HEK293 (cell line): Measurements from ENCODE around the gene PAPOLG.
"Not testable (repeated sequence)": the region's sequence is repeated elsewhere in the genome, so short reads cannot be mapped to it uniquely, and the experiment has no call there.

Source experiments
- ZFP3 ChIP-seq: fragments of 450-650 bp; formaldehyde crosslinking; IDR thresholded peaks from 2 replicates; pipeline ENCODE4 v1.5.1; 2016; ENCODE audit warnings: low read depth, missing biosample characterization, missing genetic modification characterization
- ZNF707 ChIP-seq: fragments of 450-650 bp; formaldehyde crosslinking; IDR thresholded peaks from 2 replicates; pipeline ENCODE4 v1.5.1; 2016; ENCODE audit warnings: missing biosample characterization, missing genetic modification characterization
- TF ChIP-seq, protein P1 (sequence below): fragments of 450-650 bp; formaldehyde crosslinking; IDR thresholded peaks from 2 replicates; pipeline ENCODE4 v1.5.1; 2016; ENCODE audit warnings: missing biosample characterization, missing genetic modification characterization
- TF ChIP-seq, protein P2 (sequence below): fragments of 450-650 bp; formaldehyde crosslinking; IDR thresholded peaks from 2 replicates; pipeline ENCODE4 v1.5.1; 2016; ENCODE audit warnings: missing biosample characterization, missing genetic modification characterization

DNA sequence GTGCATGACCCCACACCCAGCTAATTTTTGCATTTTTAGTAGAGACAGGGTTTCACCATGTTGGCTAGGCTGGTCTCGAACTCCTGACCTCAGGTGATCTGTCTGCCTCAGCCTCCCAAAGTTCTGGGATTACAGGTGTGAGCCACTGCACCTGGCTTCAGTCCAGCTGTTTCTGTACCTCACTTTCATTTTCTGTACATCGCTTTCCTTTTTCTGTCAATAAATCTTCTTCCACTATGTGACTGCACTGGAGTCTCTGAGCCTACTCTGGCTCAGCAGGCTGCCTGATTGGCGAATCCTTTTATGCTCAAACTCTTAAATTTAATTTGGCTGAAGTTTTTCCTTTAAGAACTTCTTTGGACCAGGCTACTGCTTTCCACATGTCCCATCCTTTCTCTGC lies 70.8 kb downstream of the PAPOLG start:
- not testable (repeated sequence) for TF ChIP-seq ZNF707, ZFP3 (tag by site-specific recombination)
- TF ChIP-seq, protein P1, sequence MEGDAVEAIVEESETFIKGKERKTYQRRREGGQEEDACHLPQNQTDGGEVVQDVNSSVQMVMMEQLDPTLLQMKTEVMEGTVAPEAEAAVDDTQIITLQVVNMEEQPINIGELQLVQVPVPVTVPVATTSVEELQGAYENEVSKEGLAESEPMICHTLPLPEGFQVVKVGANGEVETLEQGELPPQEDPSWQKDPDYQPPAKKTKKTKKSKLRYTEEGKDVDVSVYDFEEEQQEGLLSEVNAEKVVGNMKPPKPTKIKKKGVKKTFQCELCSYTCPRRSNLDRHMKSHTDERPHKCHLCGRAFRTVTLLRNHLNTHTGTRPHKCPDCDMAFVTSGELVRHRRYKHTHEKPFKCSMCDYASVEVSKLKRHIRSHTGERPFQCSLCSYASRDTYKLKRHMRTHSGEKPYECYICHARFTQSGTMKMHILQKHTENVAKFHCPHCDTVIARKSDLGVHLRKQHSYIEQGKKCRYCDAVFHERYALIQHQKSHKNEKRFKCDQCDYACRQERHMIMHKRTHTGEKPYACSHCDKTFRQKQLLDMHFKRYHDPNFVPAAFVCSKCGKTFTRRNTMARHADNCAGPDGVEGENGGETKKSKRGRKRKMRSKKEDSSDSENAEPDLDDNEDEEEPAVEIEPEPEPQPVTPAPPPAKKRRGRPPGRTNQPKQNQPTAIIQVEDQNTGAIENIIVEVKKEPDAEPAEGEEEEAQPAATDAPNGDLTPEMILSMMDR (tag by site-specific recombination) = not testable (repeated sequence)
- TF ChIP-seq, protein P2, sequence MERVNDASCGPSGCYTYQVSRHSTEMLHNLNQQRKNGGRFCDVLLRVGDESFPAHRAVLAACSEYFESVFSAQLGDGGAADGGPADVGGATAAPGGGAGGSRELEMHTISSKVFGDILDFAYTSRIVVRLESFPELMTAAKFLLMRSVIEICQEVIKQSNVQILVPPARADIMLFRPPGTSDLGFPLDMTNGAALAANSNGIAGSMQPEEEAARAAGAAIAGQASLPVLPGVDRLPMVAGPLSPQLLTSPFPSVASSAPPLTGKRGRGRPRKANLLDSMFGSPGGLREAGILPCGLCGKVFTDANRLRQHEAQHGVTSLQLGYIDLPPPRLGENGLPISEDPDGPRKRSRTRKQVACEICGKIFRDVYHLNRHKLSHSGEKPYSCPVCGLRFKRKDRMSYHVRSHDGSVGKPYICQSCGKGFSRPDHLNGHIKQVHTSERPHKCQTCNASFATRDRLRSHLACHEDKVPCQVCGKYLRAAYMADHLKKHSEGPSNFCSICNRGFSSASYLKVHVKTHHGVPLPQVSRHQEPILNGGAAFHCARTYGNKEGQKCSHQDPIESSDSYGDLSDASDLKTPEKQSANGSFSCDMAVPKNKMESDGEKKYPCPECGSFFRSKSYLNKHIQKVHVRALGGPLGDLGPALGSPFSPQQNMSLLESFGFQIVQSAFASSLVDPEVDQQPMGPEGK (tag by site-specific recombination) = not testable (repeated sequence)
